Measurements from ENCODE around the gene HNRNPUL1. TPM values are rescaled to one million over a fixed set of nuclear protein-coding genes. Genes with fewer than 3 reads are reported as not detected.

Gene HNRNPUL1
- total and polyA plus RNA-seq, 9 of the 15 experiments (the other 6 are each of a cell fraction or from before 2014, with no cell fraction given) = 7.3 to 211 (median 85.0) TPM

GRCh38 chr19:41353466-41354342 lies 89.5 kb downstream of the HNRNPUL1 start, which contains the start of gene TGFB1 (continued):
- TF ChIP-seq ZNF609 (CRISPR knock-in tag; IDR thresholded peaks at IDR 0.05; ENCODE audit: borderline replicate concordance) = no peak
- TF ChIP-seq, protein P1, sequence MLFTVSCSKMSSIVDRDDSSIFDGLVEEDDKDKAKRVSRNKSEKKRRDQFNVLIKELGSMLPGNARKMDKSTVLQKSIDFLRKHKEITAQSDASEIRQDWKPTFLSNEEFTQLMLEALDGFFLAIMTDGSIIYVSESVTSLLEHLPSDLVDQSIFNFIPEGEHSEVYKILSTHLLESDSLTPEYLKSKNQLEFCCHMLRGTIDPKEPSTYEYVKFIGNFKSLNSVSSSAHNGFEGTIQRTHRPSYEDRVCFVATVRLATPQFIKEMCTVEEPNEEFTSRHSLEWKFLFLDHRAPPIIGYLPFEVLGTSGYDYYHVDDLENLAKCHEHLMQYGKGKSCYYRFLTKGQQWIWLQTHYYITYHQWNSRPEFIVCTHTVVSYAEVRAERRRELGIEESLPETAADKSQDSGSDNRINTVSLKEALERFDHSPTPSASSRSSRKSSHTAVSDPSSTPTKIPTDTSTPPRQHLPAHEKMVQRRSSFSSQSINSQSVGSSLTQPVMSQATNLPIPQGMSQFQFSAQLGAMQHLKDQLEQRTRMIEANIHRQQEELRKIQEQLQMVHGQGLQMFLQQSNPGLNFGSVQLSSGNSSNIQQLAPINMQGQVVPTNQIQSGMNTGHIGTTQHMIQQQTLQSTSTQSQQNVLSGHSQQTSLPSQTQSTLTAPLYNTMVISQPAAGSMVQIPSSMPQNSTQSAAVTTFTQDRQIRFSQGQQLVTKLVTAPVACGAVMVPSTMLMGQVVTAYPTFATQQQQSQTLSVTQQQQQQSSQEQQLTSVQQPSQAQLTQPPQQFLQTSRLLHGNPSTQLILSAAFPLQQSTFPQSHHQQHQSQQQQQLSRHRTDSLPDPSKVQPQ (CRISPR knock-in tag; IDR thresholded peaks at IDR 0.05; ENCODE audit: borderline replicate concordance) = no peak
- TF ChIP-seq TCFL5 (CRISPR knock-in tag; conservative IDR thresholded peaks at IDR 0.05) = no peak
- no peak for TF ChIP-seq TAF15 (IDR thresholded peaks at IDR 0.05; ENCODE audit: low read depth, low read length)

All from K562 (cell line).